HepG2 (cell line): Measurements from ENCODE around the gene FBXO24. TPM values are rescaled to one million over a fixed set of nuclear protein-coding genes. Genes with fewer than 3 reads are reported as not detected.
A peak's percentile ranks its signal among the peaks of the same experiment; 100 is the strongest.

Experiments used
- CCDC6 ChIP-seq: sonication (generic); formaldehyde crosslinking; IDR thresholded peaks from 2 replicates; pipeline ENCODE4 v1.8.1; 2022; ENCODE audit warnings: mild to moderate bottlenecking, missing genetic modification reagents, moderate library complexity
- FOXJ3 ChIP-seq: sonication (generic); formaldehyde crosslinking; IDR thresholded peaks from 2 replicates; pipeline ENCODE4 v1.4.0; 2020; ENCODE audit warnings: missing genetic modification reagents, mild to moderate bottlenecking, borderline replicate concordance
- HMGXB4 ChIP-seq, 2 experiments: sonication (generic) in 1 of 2; formaldehyde crosslinking in 1 of 2; IDR thresholded peaks; 2 replicates each; pipeline versions ENCODE4 v1.4.0 to v1.6.1; 2018 to 2020; ENCODE audit warnings: missing genetic modification reagents in 2 of 2, borderline replicate concordance in 1 of 2, low read depth in 1 of 2, mild to moderate bottlenecking in 1 of 2, missing biosample characterization in 1 of 2
- HNRNPUL1 ChIP-seq: fragments of 200-400 bp; formaldehyde crosslinking; IDR thresholded peaks from 2 replicates; pipeline ENCODE4 v1.6.1; 2017; ENCODE audit warnings: low read depth, mild to moderate bottlenecking, low read length, moderate library complexity
- NFE2 ChIP-seq: sonication (generic); formaldehyde crosslinking; IDR thresholded peaks from 2 replicates; pipeline ENCODE4 v1.4.0; 2020; ENCODE audit warnings: missing genetic modification reagents
- NFE2L1 ChIP-seq: sonication (generic); formaldehyde crosslinking; IDR thresholded peaks from 2 replicates; pipeline ENCODE4 v1.4.0; 2020; ENCODE audit warnings: missing genetic modification reagents, mild to moderate bottlenecking, borderline replicate concordance
- RBM39 ChIP-seq: fragments of 200-400 bp; formaldehyde crosslinking; IDR thresholded peaks from one replicate; pipeline ENCODE4 v1.6.1; 2018; ENCODE audit warnings: antibody characterized with exemption, mild to moderate bottlenecking, low read depth, low read length; ENCODE audit not compliant: poor library complexity, severe bottlenecking
- RFXANK ChIP-seq: IDR thresholded peaks from 2 replicates; pipeline ENCODE4 v1.6.1; 2016
- SNRNP70 ChIP-seq: fragments of 200-400 bp; formaldehyde crosslinking; IDR thresholded peaks from 2 replicates; pipeline ENCODE4 v1.6.1; 2017; ENCODE audit warnings: mild to moderate bottlenecking, low read depth, low read length, moderate library complexity
- SRSF4 ChIP-seq: fragments of 200-400 bp; formaldehyde crosslinking; IDR thresholded peaks from one replicate; pipeline ENCODE4 v1.6.1; 2018; ENCODE audit warnings: mild to moderate bottlenecking, low read depth, low read length, moderate library complexity; ENCODE audit not compliant: poor library complexity, severe bottlenecking
- ZFP41 ChIP-seq: sonication (generic); formaldehyde crosslinking; IDR thresholded peaks from 2 replicates; pipeline ENCODE4 v1.4.0; 2020; ENCODE audit warnings: mild to moderate bottlenecking, missing genetic modification reagents, borderline replicate concordance
- ZKSCAN8 ChIP-seq: IDR thresholded peaks from 2 replicates; pipeline ENCODE4 v1.6.1; 2016; ENCODE audit warnings: borderline replicate concordance, missing genetic modification reagents, missing compliant biosample characterization
- ZNF136 ChIP-seq: sonication (generic); formaldehyde crosslinking; IDR thresholded peaks from 2 replicates; pipeline ENCODE4 v1.8.1; 2022; ENCODE audit warnings: low read depth, mild to moderate bottlenecking, moderate library complexity, missing genetic modification reagents
- ZNF235 ChIP-seq: sonication (generic); formaldehyde crosslinking; IDR thresholded peaks from 2 replicates; pipeline ENCODE4 v1.8.1; 2023; ENCODE audit warnings: mild to moderate bottlenecking, missing genetic modification reagents, borderline replicate concordance
- ZNF251 ChIP-seq: sonication (generic); formaldehyde crosslinking; IDR thresholded peaks from 2 replicates; pipeline ENCODE4 v1.9.0; 2021; ENCODE audit warnings: mild to moderate bottlenecking, missing genetic modification reagents
- ZNF264 ChIP-seq: sonication (generic); formaldehyde crosslinking; IDR thresholded peaks from 2 replicates; pipeline ENCODE4 v1.4.0; 2020; ENCODE audit warnings: missing genetic modification reagents
- ZNF292 ChIP-seq: sonication (generic); formaldehyde crosslinking; IDR thresholded peaks from 2 replicates; pipeline ENCODE4 v1.8.1; 2022; ENCODE audit warnings: mild to moderate bottlenecking, low read depth, missing genetic modification reagents, borderline replicate concordance
- ZNF512 ChIP-seq: sonication (generic); formaldehyde crosslinking; IDR thresholded peaks from 2 replicates; pipeline ENCODE4 v1.4.0; 2020; ENCODE audit warnings: mild to moderate bottlenecking, missing genetic modification reagents
- ZNF556 ChIP-seq: sonication (generic); formaldehyde crosslinking; IDR thresholded peaks from 2 replicates; pipeline ENCODE4 v1.4.0; 2020; ENCODE audit warnings: mild to moderate bottlenecking, missing genetic modification reagents, borderline replicate concordance
- ZNF569 ChIP-seq: sonication (generic); formaldehyde crosslinking; IDR thresholded peaks from 2 replicates; pipeline ENCODE4 v1.5.0; 2020; ENCODE audit warnings: mild to moderate bottlenecking, missing genetic modification reagents, moderate library complexity, borderline replicate concordance
- ZNF619 ChIP-seq: sonication (generic); formaldehyde crosslinking; IDR thresholded peaks from 2 replicates; pipeline ENCODE4 v1.4.0; 2020; ENCODE audit warnings: mild to moderate bottlenecking, missing genetic modification reagents
- polyA plus RNA-seq, 8 experiments: library from polyadenylated mRNA; depleted of rRNA in 3 of 8; stranded (reverse) in 7 of 8; unstranded in 1 of 8; fragments of >200 nt; fragmentation: Illumina TruSeq in 4 of 8; extraction: Trizol in 4 of 8; gene quantifications; 2 replicates each; pipeline versions ENCODE4 v1.2.1 to v1.2.3, GENCODE V29; 2011 to 2016; ENCODE audit warnings: low read depth in 4 of 8, missing spikeins in 1 of 8, mixed read lengths in 1 of 8; ENCODE audit not compliant: insufficient read depth in 1 of 8
- total RNA-seq, 5 experiments: library from RNA; depleted of rRNA; stranded (reverse); fragments of >200 nt; fragmentation: Illumina TruSeq; extraction: Trizol; gene quantifications; 2 replicates each; pipeline ENCODE4 v1.2.3, GENCODE V29; 2016; ENCODE audit warnings: low read depth in 1 of 5
- TF ChIP-seq, protein P1 (sequence below): IDR thresholded peaks from 2 replicates; pipeline ENCODE4 v1.6.1; 2016; ENCODE audit warnings: control low read depth
- TF ChIP-seq, protein P2 (sequence below): sonication (generic); formaldehyde crosslinking; IDR thresholded peaks from 2 replicates; pipeline ENCODE4 v1.4.0; 2020; ENCODE audit warnings: missing genetic modification reagents

The FBXO24 gene
- total and polyA plus RNA-seq, 2 of the 13 experiments (the other 11 are each of a cell fraction or from before 2014, with no cell fraction given): 0.20 to 0.55 TPM

GRCh38 chr7:100545360-100546128, 40.6 kb upstream of the FBXO24 start (continued):
- TF ChIP-seq FOXJ3 (CRISPR knock-in tag): no peak
- TF ChIP-seq HMGXB4 (CRISPR knock-in tag; IDR thresholded peaks at IDR 0.05; ENCODE audit: borderline replicate concordance in 1 of 2, low read depth in 1 of 2): peak; percentile 24 to 65; a peak in 2 of 4 replicates
- TF ChIP-seq ZNF235 (CRISPR knock-in tag): no peak
- no peak for TF ChIP-seq SNRNP70
- TF ChIP-seq RFXANK (CRISPR knock-in tag): no peak
- TF ChIP-seq ZFP41 (CRISPR knock-in tag): no peak
- TF ChIP-seq SRSF4: no peak
- TF ChIP-seq NFE2L1 (CRISPR knock-in tag): no peak
- TF ChIP-seq CCDC6 (CRISPR knock-in tag): peak; percentile 21; the same call in 1 of the 2 replicates
- no peak for TF ChIP-seq RBM39
- TF ChIP-seq HNRNPUL1: no peak
- no peak for TF ChIP-seq ZNF619
- no peak for TF ChIP-seq ZNF512 (CRISPR knock-in tag)
- no peak for TF ChIP-seq NFE2 (CRISPR knock-in tag)
- no peak for TF ChIP-seq ZNF136
- TF ChIP-seq, protein P1, sequence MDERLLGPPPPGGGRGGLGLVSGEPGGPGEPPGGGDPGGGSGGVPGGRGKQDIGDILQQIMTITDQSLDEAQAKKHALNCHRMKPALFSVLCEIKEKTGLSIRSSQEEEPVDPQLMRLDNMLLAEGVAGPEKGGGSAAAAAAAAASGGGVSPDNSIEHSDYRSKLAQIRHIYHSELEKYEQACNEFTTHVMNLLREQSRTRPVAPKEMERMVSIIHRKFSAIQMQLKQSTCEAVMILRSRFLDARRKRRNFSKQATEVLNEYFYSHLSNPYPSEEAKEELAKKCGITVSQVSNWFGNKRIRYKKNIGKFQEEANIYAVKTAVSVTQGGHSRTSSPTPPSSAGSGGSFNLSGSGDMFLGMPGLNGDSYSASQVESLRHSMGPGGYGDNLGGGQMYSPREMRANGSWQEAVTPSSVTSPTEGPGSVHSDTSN (CRISPR knock-in tag): no peak
- TF ChIP-seq, protein P2, sequence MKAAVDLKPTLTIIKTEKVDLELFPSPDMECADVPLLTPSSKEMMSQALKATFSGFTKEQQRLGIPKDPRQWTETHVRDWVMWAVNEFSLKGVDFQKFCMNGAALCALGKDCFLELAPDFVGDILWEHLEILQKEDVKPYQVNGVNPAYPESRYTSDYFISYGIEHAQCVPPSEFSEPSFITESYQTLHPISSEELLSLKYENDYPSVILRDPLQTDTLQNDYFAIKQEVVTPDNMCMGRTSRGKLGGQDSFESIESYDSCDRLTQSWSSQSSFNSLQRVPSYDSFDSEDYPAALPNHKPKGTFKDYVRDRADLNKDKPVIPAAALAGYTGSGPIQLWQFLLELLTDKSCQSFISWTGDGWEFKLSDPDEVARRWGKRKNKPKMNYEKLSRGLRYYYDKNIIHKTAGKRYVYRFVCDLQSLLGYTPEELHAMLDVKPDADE (CRISPR knock-in tag): no peak
- no peak for TF ChIP-seq ZNF251 (CRISPR knock-in tag)
- no peak for TF ChIP-seq ZNF556 (CRISPR knock-in tag)
- no peak for TF ChIP-seq ZNF569 (CRISPR knock-in tag)
- TF ChIP-seq ZNF264: no peak; the same call in 1 of the 2 replicates
- TF ChIP-seq ZNF292 (CRISPR knock-in tag): peak; percentile 39; the same call in 1 of the 2 replicates
- TF ChIP-seq ZKSCAN8 (CRISPR knock-in tag): no peak
